OCI-LY7 (cell line): ENCODE measurements around the gene DIO1.

Experiments
- EZH2phosphoT487 ChIP-seq: fragments of 200-600 bp; sonication (generic); IDR thresholded peaks from 2 replicates; pipeline ENCODE4 v1.6.1; 2018; ENCODE audit warnings: low read depth, borderline replicate concordance, mild to moderate bottlenecking, mixed run types, antibody characterized with exemption, low read length, moderate library complexity, mixed read lengths
- TF ChIP-seq, protein P1 (sequence below): fragments of 200-600 bp; sonication (generic); conservative IDR thresholded peaks from 2 replicates; pipeline ENCODE4 v1.5.1; 2014; ENCODE audit warnings: mild to moderate bottlenecking, antibody characterized with exemption, low read length, moderate library complexity, mixed read lengths

DNA sequence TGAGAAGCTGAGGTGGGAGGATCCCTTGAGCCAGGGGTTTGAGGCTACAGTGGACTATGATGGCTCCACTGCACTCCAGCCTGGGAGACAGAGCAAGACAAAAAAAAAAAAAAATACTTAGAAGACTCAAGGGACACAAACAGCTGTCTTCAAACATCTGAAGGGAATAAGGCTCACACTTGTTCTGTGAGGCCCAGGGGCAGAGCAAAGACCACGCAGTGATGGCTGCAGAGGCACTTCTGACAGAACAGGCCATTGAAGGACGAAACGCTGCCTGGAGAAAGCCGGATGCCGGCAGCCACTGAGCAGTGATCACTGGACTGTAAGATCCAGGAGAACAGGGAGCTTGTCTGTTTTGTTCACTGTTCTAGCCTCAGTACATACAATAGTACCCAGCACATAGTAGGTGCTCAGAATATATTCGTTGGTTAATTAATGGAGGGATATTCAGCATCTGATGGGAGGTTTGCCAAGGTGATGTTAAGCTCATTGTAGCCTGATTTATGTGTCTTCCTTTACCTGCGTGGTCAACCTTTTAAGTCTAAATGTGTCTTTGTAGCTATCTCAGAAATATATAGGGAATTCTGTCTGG, 43.8 kb upstream of the DIO1 start:
- TF ChIP-seq, protein P1, sequence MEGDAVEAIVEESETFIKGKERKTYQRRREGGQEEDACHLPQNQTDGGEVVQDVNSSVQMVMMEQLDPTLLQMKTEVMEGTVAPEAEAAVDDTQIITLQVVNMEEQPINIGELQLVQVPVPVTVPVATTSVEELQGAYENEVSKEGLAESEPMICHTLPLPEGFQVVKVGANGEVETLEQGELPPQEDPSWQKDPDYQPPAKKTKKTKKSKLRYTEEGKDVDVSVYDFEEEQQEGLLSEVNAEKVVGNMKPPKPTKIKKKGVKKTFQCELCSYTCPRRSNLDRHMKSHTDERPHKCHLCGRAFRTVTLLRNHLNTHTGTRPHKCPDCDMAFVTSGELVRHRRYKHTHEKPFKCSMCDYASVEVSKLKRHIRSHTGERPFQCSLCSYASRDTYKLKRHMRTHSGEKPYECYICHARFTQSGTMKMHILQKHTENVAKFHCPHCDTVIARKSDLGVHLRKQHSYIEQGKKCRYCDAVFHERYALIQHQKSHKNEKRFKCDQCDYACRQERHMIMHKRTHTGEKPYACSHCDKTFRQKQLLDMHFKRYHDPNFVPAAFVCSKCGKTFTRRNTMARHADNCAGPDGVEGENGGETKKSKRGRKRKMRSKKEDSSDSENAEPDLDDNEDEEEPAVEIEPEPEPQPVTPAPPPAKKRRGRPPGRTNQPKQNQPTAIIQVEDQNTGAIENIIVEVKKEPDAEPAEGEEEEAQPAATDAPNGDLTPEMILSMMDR = no peak
- no peak for TF ChIP-seq EZH2phosphoT487
